ENCODE measurements around the gene CYP8B1.

DNA sequence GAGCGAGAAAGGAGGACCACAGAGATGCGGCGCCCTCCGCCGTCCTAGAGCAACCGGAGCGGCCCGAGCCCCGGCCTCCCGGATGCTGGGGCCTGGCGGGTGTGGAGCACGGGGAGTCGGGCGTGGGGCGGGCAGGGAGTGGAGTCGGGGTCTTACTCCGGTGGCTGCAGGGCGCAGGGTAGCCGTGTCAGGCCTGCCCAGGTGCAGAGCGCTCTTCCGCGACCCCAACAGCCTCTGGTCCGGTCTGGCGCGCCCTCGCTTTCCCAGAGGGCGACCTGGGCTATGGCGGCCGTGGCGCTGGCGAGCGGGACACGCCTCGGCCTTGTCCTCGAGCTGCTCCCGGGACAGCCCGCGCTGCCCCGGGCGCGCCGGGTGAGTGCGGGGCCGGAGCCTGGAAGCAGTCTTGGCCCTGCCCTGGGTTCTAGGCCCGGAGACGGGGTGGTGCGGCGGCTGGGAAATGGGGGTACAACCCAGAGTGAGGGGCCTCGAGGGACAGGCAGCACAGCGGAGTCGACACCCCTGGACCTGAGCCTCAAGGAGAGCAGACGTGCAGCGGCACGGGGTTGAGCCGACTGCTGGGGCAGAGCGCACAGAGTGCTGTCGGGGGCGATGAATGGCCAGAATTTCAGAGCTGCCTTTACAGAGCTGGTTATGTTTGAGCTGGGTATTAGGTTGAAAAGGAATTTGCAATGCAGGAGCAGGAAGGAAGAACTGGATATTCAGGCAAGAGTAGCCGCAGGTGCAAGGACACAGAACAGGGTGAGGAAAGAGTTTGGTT lies 30.6 kb upstream of the CYP8B1 start, which contains the start of gene ZNF662:
- TF ChIP-seq, protein P1, sequence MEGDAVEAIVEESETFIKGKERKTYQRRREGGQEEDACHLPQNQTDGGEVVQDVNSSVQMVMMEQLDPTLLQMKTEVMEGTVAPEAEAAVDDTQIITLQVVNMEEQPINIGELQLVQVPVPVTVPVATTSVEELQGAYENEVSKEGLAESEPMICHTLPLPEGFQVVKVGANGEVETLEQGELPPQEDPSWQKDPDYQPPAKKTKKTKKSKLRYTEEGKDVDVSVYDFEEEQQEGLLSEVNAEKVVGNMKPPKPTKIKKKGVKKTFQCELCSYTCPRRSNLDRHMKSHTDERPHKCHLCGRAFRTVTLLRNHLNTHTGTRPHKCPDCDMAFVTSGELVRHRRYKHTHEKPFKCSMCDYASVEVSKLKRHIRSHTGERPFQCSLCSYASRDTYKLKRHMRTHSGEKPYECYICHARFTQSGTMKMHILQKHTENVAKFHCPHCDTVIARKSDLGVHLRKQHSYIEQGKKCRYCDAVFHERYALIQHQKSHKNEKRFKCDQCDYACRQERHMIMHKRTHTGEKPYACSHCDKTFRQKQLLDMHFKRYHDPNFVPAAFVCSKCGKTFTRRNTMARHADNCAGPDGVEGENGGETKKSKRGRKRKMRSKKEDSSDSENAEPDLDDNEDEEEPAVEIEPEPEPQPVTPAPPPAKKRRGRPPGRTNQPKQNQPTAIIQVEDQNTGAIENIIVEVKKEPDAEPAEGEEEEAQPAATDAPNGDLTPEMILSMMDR (conservative IDR thresholded peaks at IDR 0.05 in 1 of 2, IDR thresholded peaks at IDR 0.05 in 1 of 2; ENCODE audit: low read depth in 1 of 2, low read length in 2 of 2) = no peak
- peak; percentile 21 for TF ChIP-seq EZH2 (IDR thresholded peaks at IDR 0.05; ENCODE audit: low read length, missing control alignments)

Measured in fibroblast of lung (primary cell).